ENCODE results near the gene ACACA. TPM values are rescaled to one million over a fixed set of nuclear protein-coding genes. Genes with fewer than 3 reads are reported as not detected.
"Not testable (repeated sequence)": the region's sequence is repeated elsewhere in the genome, so short reads cannot be mapped to it uniquely, and the experiment has no call there.

The ACACA gene
- total RNA-seq, 2 donors from 2014 or later = 8.6 to 10.2 TPM

DNA sequence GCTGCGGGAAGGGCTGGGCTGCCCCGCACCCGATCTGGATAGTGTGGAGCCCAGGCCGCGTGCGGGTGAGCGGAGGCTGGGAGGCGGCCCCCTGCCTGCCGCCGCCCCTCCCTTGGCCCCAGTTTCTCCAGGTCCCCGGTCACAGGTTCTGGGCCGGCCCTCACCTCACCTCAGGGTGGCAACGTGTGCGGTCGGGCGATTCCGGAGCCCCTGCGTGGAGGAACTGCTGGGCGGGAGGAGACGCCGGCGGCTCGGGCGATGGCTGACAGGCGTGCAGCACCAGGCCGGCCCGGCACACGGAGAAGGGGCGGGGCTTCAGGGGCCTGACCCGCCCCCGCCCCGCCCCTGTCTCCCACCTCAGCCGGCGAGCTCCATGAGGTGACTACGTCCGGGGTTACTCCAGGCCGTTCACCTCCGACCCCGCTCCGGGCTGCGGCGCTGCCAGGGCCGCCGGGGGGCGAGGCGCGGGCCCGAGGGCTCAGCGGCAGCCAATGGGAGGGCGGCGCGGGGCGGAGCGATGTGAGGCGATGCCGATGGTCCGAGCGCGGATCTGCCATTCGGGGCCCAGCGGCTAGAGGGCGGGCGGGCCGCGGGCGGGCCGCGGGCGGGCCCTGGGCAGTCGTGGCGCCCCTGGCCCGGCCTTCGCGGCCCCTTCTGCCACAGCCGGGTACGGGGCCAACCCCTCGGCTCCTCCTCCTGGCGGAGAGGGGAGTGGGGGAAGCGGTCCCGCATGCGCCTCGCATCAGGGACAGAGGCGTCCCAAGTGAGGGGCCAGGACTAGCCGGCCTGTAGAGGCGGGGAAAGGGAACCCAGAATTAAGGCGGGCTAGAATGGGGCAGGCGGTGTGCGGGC lies 47.6 kb downstream of the ACACA start:
- Histone ChIP-seq H3K9me3 (no peaks in the 10 kb centered on the region), H3K27ac (peak overlapping the region; percentile 83 to 87), H3K4me1 (peaks cover 0 to 24% of the 10 kb centered on the region in 2 donors), H3K36me3 (no peaks in the 10 kb centered on the region), H3K27me3 (no peaks in the 10 kb centered on the region), H3K4me3 (peak overlapping the region; percentile 65 to 77)
- TF ChIP-seq, protein P1, sequence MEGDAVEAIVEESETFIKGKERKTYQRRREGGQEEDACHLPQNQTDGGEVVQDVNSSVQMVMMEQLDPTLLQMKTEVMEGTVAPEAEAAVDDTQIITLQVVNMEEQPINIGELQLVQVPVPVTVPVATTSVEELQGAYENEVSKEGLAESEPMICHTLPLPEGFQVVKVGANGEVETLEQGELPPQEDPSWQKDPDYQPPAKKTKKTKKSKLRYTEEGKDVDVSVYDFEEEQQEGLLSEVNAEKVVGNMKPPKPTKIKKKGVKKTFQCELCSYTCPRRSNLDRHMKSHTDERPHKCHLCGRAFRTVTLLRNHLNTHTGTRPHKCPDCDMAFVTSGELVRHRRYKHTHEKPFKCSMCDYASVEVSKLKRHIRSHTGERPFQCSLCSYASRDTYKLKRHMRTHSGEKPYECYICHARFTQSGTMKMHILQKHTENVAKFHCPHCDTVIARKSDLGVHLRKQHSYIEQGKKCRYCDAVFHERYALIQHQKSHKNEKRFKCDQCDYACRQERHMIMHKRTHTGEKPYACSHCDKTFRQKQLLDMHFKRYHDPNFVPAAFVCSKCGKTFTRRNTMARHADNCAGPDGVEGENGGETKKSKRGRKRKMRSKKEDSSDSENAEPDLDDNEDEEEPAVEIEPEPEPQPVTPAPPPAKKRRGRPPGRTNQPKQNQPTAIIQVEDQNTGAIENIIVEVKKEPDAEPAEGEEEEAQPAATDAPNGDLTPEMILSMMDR (IDR thresholded peaks at IDR 0.05) = peak; percentile 34 to 40
- peak; percentile 93 for DNase-seq (ENCODE audit: low spot score)

- H3K36me3 ChIP-seq = no peaks in the 10 kb centered on the region
- TF ChIP-seq, protein P1 (IDR thresholded peaks at IDR 0.05) = no peak
- peak overlapping the region; percentile 65 to 77 for H3K4me3 ChIP-seq
- DNase-seq (ENCODE audit: low spot score) = peak; percentile 62
- peaks cover 0 to 24% of the 10 kb centered on the region in 2 donors for H3K4me1 ChIP-seq
- H3K27ac ChIP-seq = peak overlapping the region; percentile 83 to 87
- H3K27me3 ChIP-seq = no peaks in the 10 kb centered on the region
- H3K9me3 ChIP-seq = no peaks in the 10 kb centered on the region
Observed at GRCh38 chr17:37358098-37358829, 48.4 kb downstream of the ACACA start.

GRCh38 chr17:37356796-37357569 lies 49.7 kb downstream of the ACACA start:
- not testable (repeated sequence) for H3K27ac ChIP-seq; H3K36me3 ChIP-seq; H3K27me3 ChIP-seq; H3K4me3 ChIP-seq; DNase-seq (ENCODE audit: low spot score); H3K9me3 ChIP-seq
- peaks cover 0 to 24% of the 10 kb centered on the region in 2 donors for H3K4me1 ChIP-seq

DNA sequence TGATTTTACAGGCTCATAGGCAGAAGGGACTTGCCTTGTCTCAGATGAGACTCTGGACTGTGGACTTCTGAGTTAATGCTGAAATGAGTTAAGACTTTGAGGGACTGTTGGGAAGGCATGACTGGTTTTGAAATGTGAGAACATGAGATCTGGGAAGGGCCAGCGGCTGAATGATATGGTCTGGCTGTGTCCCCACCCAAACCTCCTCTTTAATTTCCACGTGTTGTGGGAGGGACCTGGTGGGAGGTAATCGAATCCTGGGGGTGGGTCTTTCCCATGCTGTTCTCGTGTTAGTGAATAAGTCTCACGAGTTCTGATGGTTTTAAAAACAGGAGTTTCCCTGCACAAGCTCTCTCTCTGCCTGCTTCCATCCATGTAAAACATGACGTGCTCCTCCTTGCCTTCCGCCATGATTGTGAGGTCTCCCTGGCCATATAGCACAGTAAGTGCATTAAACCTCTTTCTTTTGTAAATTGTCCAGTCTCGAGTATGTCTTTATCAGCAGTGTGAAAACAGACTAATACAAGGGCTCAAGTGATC lies 59.7 kb downstream of the ACACA start:
- H3K9me3 ChIP-seq; H3K27ac ChIP-seq; H3K4me3 ChIP-seq; H3K36me3 ChIP-seq; H3K27me3 ChIP-seq; H3K4me1 ChIP-seq; DNase-seq (ENCODE audit: low spot score): not testable (repeated sequence)

DNA sequence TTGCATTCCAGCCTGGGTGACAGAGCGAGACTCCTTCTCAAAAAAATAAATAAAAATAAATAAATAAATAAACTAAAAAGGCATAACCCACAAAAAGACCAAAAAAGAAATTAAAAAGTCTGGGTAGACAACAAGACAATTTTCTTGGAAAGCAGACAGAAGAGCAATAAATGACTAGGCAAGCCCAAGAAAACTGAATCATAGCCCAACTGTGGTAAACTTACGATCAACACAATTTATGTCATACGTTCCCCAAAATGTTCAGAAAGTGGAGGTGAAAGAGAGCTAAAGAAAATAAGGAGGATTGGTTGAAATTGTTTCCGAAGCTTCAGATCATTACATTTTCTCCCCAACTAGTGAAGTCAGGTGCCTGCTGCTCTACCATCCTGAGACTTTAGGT lies 62.1 kb downstream of the ACACA start:
- no peak overlapping the region for H3K27ac ChIP-seq
- no peaks in the 10 kb centered on the region for H3K4me1 ChIP-seq
- H3K4me3 ChIP-seq = no peak overlapping the region
- TF ChIP-seq, protein P1 (IDR thresholded peaks at IDR 0.05) = no peak
- no peaks in the 10 kb centered on the region for H3K27me3 ChIP-seq
- H3K36me3 ChIP-seq = no peaks in the 10 kb centered on the region
- no peak for DNase-seq (ENCODE audit: low spot score)
- H3K9me3 ChIP-seq = no peaks in the 10 kb centered on the region

DNA sequence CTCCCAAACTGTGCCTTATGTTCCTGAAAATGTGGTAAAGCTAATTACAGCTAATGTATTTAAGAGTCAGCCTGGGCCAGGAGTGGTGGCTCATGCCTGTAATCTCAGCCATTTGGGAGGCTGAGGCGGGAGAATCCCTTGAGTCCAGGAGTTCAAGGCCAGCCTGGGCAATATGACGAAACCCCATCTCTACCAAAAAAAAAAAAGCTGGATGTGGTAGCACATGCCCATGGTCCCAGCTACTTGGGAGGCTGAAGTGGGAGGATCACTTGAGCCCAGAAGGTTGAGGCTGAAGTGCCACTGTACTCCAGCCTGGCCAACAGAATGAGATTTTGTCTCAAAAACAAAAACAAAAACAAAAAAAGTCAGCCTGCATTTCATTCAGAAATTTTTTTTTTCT lies 64.0 kb downstream of the ACACA start:
- no peaks in the 10 kb centered on the region for H3K27me3 ChIP-seq
- H3K27ac ChIP-seq = no peak overlapping the region
- H3K36me3 ChIP-seq = no peaks in the 10 kb centered on the region
- H3K9me3 ChIP-seq = no peaks in the 10 kb centered on the region
- no peaks in the 10 kb centered on the region for H3K4me1 ChIP-seq
- H3K4me3 ChIP-seq = no peak overlapping the region
- TF ChIP-seq, protein P1 (IDR thresholded peaks at IDR 0.05) = no peak
- peak; percentile 9 for DNase-seq (ENCODE audit: low spot score)

Measured in right atrium auricular region (tissue), 2 donors.